Nephron (organoid): Measurements from ENCODE around the gene SHISA4.
A peak's percentile ranks its signal among the peaks of the same experiment; 100 is the strongest.

ENCODE experiments used
- H3K27ac Mint-ChIP-seq, 3 experiments: 2 replicates each; pipeline ENCODE4 v1.8.0; 2020; ENCODE audit warnings: mixed read lengths in 3 of 3, mild to moderate bottlenecking in 2 of 3, moderate library complexity in 1 of 3
- H3K27me3 Mint-ChIP-seq: 2 replicates; pipeline ENCODE4 v1.8.0; 2021; ENCODE audit warnings: low read depth, mild to moderate bottlenecking, moderate library complexity, mixed read lengths
- H3K36me3 Mint-ChIP-seq: 2 replicates; pipeline ENCODE4 v1.8.0; 2020; ENCODE audit warnings: low read depth, mixed read lengths
- H3K4me1 Mint-ChIP-seq: 2 replicates; pipeline ENCODE4 v1.8.0; 2020; ENCODE audit warnings: mixed read lengths
- H3K4me3 Mint-ChIP-seq, 3 experiments: 2 replicates each; pipeline ENCODE4 v1.8.0; 2020; ENCODE audit warnings: mild to moderate bottlenecking in 3 of 3, mixed read lengths in 3 of 3, moderate library complexity in 2 of 3
- H3K9me3 Mint-ChIP-seq: 2 replicates; pipeline ENCODE4 v1.8.0; 2020; ENCODE audit warnings: mixed read lengths
- TF ChIP-seq, protein P1 (sequence below), 3 experiments: fragments of 200-600 bp; sonication (generic); IDR thresholded peaks; one replicate each; pipeline ENCODE4 v1.5.0; 2021; ENCODE audit warnings: antibody characterized with exemption in 3 of 3; ENCODE audit not compliant: unreplicated experiment in 3 of 3

The SHISA4 gene

GRCh38 chr1:201890806-201891450 lies 2.2 kb downstream of the SHISA4 start:
- H3K9me3 Mint-ChIP-seq = no peaks in the 10 kb centered on the region
- TF ChIP-seq, protein P1, sequence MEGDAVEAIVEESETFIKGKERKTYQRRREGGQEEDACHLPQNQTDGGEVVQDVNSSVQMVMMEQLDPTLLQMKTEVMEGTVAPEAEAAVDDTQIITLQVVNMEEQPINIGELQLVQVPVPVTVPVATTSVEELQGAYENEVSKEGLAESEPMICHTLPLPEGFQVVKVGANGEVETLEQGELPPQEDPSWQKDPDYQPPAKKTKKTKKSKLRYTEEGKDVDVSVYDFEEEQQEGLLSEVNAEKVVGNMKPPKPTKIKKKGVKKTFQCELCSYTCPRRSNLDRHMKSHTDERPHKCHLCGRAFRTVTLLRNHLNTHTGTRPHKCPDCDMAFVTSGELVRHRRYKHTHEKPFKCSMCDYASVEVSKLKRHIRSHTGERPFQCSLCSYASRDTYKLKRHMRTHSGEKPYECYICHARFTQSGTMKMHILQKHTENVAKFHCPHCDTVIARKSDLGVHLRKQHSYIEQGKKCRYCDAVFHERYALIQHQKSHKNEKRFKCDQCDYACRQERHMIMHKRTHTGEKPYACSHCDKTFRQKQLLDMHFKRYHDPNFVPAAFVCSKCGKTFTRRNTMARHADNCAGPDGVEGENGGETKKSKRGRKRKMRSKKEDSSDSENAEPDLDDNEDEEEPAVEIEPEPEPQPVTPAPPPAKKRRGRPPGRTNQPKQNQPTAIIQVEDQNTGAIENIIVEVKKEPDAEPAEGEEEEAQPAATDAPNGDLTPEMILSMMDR (IDR thresholded peaks at IDR 0.05; ENCODE audit: unreplicated experiment in 3 of 3) = no peak
- peaks cover 9% of the 10 kb centered on the region for H3K4me1 Mint-ChIP-seq
- H3K27me3 Mint-ChIP-seq = peaks cover 15% of the 10 kb centered on the region
- H3K36me3 Mint-ChIP-seq = no peaks in the 10 kb centered on the region
- peak overlapping the region; percentile 75 to 87 (median 85) for H3K4me3 Mint-ChIP-seq
- no peak overlapping the region for H3K27ac Mint-ChIP-seq

- Mint-ChIP-seq H3K4me3 (peak overlapping the region in 2 of 3 experiments; percentile 49), H3K4me1 (peaks cover 12% of the 10 kb centered on the region), H3K36me3 (no peaks in the 10 kb centered on the region), H3K27ac (no peak overlapping the region), H3K27me3 (peaks cover 16% of the 10 kb centered on the region), H3K9me3 (no peaks in the 10 kb centered on the region)
- TF ChIP-seq, protein P1 (IDR thresholded peaks at IDR 0.05; ENCODE audit: unreplicated experiment in 3 of 3) = no peak
Observed at GRCh38 chr1:201891451-201892045, 2.9 kb downstream of the SHISA4 start.

GRCh38 chr1:201892211-201892610 lies 3.5 kb downstream of the SHISA4 start:
- peaks cover 14% of the 10 kb centered on the region for H3K27me3 Mint-ChIP-seq
- no peaks in the 10 kb centered on the region for H3K36me3 Mint-ChIP-seq
- no peak overlapping the region for H3K27ac Mint-ChIP-seq
- TF ChIP-seq, protein P1 (IDR thresholded peaks at IDR 0.05; ENCODE audit: unreplicated experiment in 3 of 3) = no peak
- peak overlapping the region in 1 of 3 experiments; percentile 31 for H3K4me3 Mint-ChIP-seq
- H3K9me3 Mint-ChIP-seq = no peaks in the 10 kb centered on the region
- H3K4me1 Mint-ChIP-seq = peaks cover 12% of the 10 kb centered on the region

DNA sequence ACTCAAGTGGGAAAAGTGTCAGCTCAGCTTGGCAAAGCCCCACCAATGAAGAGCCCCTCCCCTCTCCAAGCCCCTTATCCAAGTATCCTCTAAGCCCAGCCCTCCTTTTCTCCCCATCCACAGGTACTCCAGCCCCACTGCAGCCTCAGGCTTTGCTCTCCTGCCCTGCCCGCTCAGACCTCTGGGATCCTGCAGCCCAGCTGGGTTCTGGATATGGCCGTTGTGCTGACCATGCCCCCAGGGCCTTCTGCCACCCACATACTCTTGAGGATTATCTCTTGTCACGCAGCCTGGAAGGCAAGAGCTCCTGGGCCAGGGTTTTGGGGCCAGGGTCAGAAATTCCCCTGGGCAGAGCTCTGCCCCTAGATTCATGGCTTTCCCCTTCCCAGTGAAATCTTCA lies 4.7 kb downstream of the SHISA4 start:
- Mint-ChIP-seq H3K27ac (peak overlapping the region in 1 of 3 experiments; percentile 63), H3K4me1 (peaks cover 5% of the 10 kb centered on the region), H3K36me3 (no peaks in the 10 kb centered on the region), H3K4me3 (no peak overlapping the region), H3K27me3 (peaks cover 6% of the 10 kb centered on the region), H3K9me3 (no peaks in the 10 kb centered on the region)
- TF ChIP-seq, protein P1 (IDR thresholded peaks at IDR 0.05; ENCODE audit: unreplicated experiment in 3 of 3) = no peak

DNA sequence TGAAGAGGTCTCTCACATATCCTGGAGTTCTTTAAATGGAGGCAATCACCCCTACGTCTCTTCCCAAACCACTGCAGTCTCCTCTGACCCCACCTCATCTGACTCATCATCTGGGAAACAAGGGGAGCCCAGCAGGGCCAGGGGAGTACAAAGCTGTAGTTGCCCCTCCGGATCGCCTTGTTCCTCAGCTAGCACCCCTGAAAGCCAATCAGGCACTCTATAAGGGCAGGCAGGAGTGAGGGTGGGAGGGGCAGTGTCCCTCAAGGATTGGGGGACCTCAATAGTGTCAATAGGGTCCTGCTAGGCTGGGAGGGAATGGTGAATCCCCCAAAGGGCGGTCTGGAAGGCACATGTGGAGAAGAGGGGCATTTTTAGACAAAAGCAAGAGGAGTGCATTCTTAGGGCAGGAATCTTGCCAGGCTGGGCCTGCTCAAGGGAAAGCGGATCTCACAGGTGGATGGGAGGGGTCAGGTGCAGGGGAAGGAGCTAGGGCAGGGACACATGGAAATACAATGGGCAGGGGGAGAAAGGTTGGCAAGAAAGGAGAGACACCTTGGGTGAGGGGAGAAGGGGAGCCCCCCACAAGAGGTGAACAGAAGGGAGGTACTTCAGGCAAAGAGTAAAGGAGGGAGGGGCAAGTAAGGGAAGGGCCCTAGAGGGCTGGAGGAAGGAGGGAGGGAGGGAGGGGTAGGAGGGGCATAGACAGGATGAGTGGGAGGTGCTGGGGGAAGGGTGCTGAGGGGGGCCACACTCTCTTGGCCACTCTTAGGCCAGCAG lies 5.8 kb downstream of the SHISA4 start:
- H3K27ac Mint-ChIP-seq = peak overlapping the region in 1 of 3 experiments; percentile 63
- H3K4me1 Mint-ChIP-seq = peaks cover 5% of the 10 kb centered on the region
- peaks cover 6% of the 10 kb centered on the region for H3K27me3 Mint-ChIP-seq
- no peak overlapping the region for H3K4me3 Mint-ChIP-seq
- peaks cover 4% of the 10 kb centered on the region for H3K36me3 Mint-ChIP-seq
- H3K9me3 Mint-ChIP-seq = no peaks in the 10 kb centered on the region
- TF ChIP-seq, protein P1 (IDR thresholded peaks at IDR 0.05; ENCODE audit: unreplicated experiment in 3 of 3) = no peak
